HG03196 (cell line): ENCODE data around the gene COPG1.
"Not testable (repeated sequence)": the region's sequence is repeated elsewhere in the genome, so short reads cannot be mapped to it uniquely, and the experiment has no call there.

ENCODE experiments used
- ATAC-seq: cut with Tn5 transposase; IDR thresholded peaks from one replicate; pipeline ENCODE4 v1.9.1; 2021; ENCODE audit not compliant: unreplicated experiment

COPG1 gene

DNA sequence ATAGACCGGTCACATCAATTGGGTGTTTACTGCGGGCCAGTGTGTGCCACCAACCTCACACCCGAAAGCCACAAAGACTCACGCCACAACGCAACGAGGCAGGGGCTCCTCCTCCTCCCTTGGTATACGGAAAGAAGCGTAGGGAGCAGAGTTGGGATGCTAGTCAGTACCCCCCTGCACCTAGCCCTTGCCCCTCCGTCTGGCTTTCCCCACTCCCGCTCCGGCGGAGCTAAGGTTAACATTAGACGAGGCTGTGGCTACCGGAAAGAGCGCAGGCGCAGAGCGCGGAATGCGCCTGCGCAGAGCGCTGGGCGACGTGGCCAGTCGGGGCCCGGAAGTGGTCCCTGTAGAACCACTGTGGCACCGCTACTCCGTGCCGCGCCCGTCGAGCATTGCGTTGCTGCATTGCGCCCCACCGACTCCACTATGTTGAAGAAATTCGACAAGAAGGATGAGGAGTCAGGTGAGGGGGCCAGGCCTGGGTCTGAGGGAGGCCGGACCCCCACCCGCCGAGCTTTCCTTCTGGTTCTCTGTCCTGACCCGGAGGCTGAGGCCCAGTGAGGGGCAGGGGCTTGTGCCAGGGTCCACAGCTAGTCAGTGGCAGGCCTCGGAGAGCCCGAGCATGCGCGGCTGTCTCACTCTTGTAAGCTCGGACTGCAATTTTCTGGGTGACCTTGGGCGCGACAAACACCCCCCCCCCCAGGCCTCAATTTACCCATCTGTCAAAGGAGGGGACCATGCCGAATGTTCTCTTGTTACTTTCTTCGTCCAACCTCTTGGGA is at the start of gene COPG1:
TSS of gene COPG1 (plus strand) at position 323 of the 782 bp plus-strand sequence. CDS start at position 427, 104 bp downstream.
- peak; percentile 71 for ATAC-seq

GRCh38 chr3:129204473-129204872 is 44.9 kb upstream of the COPG1 start:
- no peak for ATAC-seq

- no peak for ATAC-seq
These were observed 44.1 kb upstream of the COPG1 start for GRCh38 chr3:129205109-129205832.

GRCh38 chr3:129207479-129207878 is 41.9 kb upstream of the COPG1 start:
- no peak for ATAC-seq

DNA sequence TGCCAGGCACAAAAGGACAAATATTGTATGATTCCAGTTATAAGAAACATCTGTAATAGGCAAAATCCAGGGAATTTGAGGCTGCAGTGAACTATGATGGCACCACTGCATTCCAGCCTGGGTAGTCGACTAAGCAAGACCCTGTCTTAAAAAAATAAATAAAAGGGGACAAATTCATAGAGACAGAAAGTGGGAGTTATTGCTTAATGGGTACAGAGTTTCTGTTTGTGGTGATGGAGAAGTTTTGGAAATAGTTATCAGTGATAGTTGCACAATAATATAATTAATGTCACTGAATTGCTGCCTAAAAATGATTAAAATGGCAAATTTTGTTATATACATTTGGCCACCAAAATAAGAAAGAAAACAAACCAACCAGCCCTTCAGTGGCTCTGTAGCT is 38.1 kb upstream of the COPG1 start:
- ATAC-seq: no peak

DNA sequence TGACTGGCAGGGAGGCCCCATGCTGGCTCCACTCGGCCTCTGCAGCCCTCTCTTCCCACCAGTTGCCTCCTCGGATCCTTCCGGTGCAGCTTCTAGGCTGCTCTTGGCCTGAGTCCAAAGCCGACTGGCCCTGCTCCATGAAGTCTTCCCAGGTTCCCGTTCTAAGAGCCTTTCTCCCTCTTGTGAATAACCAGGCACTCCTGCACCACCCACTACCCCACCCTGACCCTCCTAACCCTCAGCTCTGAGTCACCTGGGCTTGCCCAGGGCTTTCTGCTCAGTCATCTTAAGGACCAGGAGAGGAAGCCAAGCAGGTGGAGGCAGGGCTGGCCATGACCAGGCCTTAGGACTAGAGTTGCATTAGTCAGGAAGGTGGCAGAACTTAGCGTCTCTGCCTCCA is 37.6 kb upstream of the COPG1 start:
- no peak for ATAC-seq

GRCh38 chr3:129213238-129213637 is 36.2 kb upstream of the COPG1 start:
- ATAC-seq: no peak

- ATAC-seq: no peak
These were observed 30.7 kb upstream of the COPG1 start for GRCh38 chr3:129218742-129219141.

GRCh38 chr3:129224387-129224786 is 25.0 kb upstream of the COPG1 start:
- not testable (repeated sequence) for ATAC-seq

DNA sequence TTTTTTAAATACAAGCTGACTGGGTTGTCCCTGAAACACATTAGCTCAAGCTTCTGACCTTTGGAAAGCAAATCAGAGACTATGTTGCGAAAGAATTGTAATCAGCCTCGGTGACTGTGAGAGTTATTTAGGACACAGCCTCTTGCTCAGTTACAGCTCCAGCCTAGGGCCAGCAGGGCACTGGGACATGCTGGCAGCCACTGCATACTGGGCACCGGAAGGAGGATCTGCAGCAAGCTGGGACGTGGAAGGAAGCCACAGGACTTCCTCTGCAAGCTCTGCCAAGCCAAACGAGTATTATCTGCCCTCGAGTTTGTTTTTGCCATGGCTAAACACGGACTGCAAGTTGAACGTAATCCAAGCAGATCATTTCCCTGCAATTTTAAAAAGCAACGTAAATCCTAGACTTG is 24.4 kb upstream of the COPG1 start:
- ATAC-seq: no peak

DNA sequence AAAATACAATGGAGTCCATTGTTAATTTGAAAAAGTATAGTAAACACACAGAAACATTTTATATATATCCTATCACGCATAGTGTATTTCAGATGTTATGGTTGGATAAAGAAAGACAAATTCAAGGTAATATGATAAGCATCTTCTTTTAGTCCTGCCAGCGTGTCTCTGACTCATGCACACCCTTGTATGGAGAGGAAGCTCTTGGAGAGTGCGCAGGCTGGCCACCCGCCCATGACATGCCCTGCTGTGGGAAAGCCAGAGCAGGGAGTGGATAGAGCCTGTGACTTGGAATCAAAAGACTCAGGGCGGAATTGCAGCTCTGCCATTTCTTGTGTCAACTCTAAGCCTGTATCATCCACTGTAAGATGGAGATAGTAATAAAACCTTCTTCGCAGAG is 23.0 kb upstream of the COPG1 start:
- no peak for ATAC-seq

- ATAC-seq: no peak
These were observed 20.4 kb upstream of the COPG1 start for GRCh38 chr3:129228891-129229585.

GRCh38 chr3:129230311-129231019 is 18.9 kb upstream of the COPG1 start:
- no peak for ATAC-seq

GRCh38 chr3:129231331-129232119 is 17.9 kb upstream of the COPG1 start:
- no peak for ATAC-seq

- peak; percentile 91 for ATAC-seq
These were observed 15.9 kb upstream of the COPG1 start for GRCh38 chr3:129233538-129233937.

DNA sequence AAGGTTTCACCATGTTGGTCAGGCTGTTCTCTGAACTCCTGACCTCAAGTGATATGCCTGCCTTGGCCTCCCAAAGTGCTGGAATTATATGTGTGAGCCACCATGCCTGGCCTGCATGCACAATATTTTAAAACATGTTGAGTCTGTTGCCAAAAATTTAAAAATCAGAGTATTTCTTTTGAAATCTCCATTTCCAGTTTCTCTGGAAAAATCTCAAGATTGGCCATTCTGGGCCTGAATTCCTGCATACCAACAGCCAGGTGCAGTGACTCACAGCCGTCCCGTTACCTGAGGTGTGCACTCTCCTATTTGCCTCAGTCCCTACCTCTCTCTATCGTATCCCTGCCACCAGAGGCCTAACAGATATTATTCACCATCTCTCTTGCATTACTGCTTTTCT is 15.0 kb upstream of the COPG1 start:
- ATAC-seq: no peak

GRCh38 chr3:129235344-129235917 is 14.0 kb upstream of the COPG1 start:
- ATAC-seq: no peak

- ATAC-seq: no peak
These were observed 10.3 kb upstream of the COPG1 start for GRCh38 chr3:129238945-129239705.

- no peak for ATAC-seq
These were observed 9.4 kb upstream of the COPG1 start for GRCh38 chr3:129239991-129240390.
